Heart left ventricle (tissue), 16 donors: ENCODE measurements around the gene IFIT3. TPM values are rescaled to one million over a fixed set of nuclear protein-coding genes. Genes with fewer than 3 reads are reported as not detected.

Experiments
- ATAC-seq, 4 donors: fragments of 200-7000 bp; cut with Tn5 transposase; one replicate each; pipeline ENCODE4 v1.9.1; 2020 to 2022; ENCODE audit warnings: moderate library complexity in 4 of 4, mild to moderate bottlenecking in 3 of 4, moderate number of reproducible peaks in 1 of 4
- DNase-seq, 5 donors: peaks; one replicate each; pipeline ENCODE4 v3.0.0-alpha.2; 2020
- H3K27ac ChIP-seq, 12 donors: fragments of 200-600 bp; sonication (generic) in 4 of 12; one replicate each; pipeline versions ENCODE4 v1.5.0 to v1.8.0; 2016 to 2022; ENCODE audit warnings: mild to moderate bottlenecking in 2 of 12
- H3K27me3 ChIP-seq, 9 donors: fragments of 200-600 bp; sonication (generic) in 2 of 9; one replicate each; pipeline versions ENCODE4 v1.5.1 to v1.8.0; 2016 to 2022; ENCODE audit warnings: mild to moderate bottlenecking in 3 of 9
- H3K36me3 ChIP-seq, 9 donors: fragments of 200-600 bp; sonication (generic) in 2 of 9; one replicate each; pipeline versions ENCODE4 v1.5.0 to v1.8.0; 2018 to 2022; ENCODE audit warnings: mild to moderate bottlenecking in 2 of 9
- H3K4me1 ChIP-seq, 12 donors: fragments of 200-600 bp; sonication (generic) in 4 of 12; one replicate each; pipeline versions ENCODE4 v1.5.0 to v1.8.0; 2016 to 2022; ENCODE audit warnings: mild to moderate bottlenecking in 3 of 12
- H3K4me3 ChIP-seq, 12 donors: fragments of 200-600 bp; sonication (generic) in 4 of 12; one replicate each; pipeline versions ENCODE4 v1.5.0 to v1.8.0; 2017 to 2022; ENCODE audit warnings: mild to moderate bottlenecking in 9 of 12, moderate library complexity in 4 of 12
- H3K9me3 ChIP-seq, 12 donors: fragments of 200-600 bp; sonication (generic) in 4 of 12; one replicate each; pipeline versions ENCODE4 v1.5.0 to v1.8.0; 2016 to 2022; ENCODE audit warnings: mild to moderate bottlenecking in 1 of 12
- POLR2A ChIP-seq, 2 donors: fragments of 450-650 bp; IDR thresholded peaks; one replicate each; pipeline ENCODE4 v1.6.1; 2017; ENCODE audit warnings: antibody characterized with exemption in 2 of 2, mild to moderate bottlenecking in 2 of 2, moderate library complexity in 2 of 2
- WGBS, 4 donors: extraction: QIAGEN DNeasy Blood & Tissue Kit in 2 of 4; methylation state at CpG; one replicate each; pipeline versions ENCODE4 v1.1.5 to v1.1.7; 2013 to 2018; 5-methylcytosine and 5-hydroxymethylcytosine counted together
- intact Hi-C, 10 donors: fragments of 100-400 bp; cut with DNase I; formaldehyde crosslinking; loops; one replicate each; pipeline versions ENCODE4 v1.11.1 to v1.14.2; 2022
- polyA plus RNA-seq, 2 donors: library from polyadenylated mRNA; stranded (reverse); fragments of 200-250 nt; gene quantifications; one replicate each; pipeline ENCODE4 v1.2.3, GENCODE V29; 2013
- total RNA-seq, 9 donors: library from RNA; depleted of rRNA in 2 of 9; stranded (reverse); fragments of >200 nt in 2 of 9; fragmentation: NEBNext Ultra II Directional in 3 of 9; extraction: Animal tissue kit (Norgen Biotek cat#: 25700) in 3 of 9; gene quantifications; one replicate each; pipeline versions ENCODE4 v1.1.0 to v1.2.4, GENCODE V29; 2016 to 2023
- TF ChIP-seq, protein P1 (sequence below), 12 donors: fragments of 200-600 bp; sonication (generic) in 4 of 12; IDR thresholded peaks; one replicate each; pipeline versions ENCODE4 v1.5.0 to v1.8.0; 2018 to 2022; ENCODE audit warnings: antibody characterized with exemption in 12 of 12, mild to moderate bottlenecking in 5 of 12
- donor health status: ischemic (EF 13 %, LVEDD 7.1; RV severe dilation, severe dysfunction).
- donor health status: healthy with polysubstance abuse.
- donor health status: DM: no; HTN: yes; CAD: no.
- donor health status: DM: no; HTN: no; CAD: no.
- donor health status: ischemic (EF 25% LVEDD 6.9; RV normal size, moderate dysfunction).
- donor health status: ischemic (EF 25% LVEDD 5.7; RV mildly dilated, moderate dysfunction).
- donor health status: healthy.
- donor health status: DM: yes; HTN: yes; CAD: no.
- donor health status: ischemic (EF 35%, LVEDD 5.7; RV mildly dilated, moderate dysfunction).
- donor health status: nonischemic (EF 11% LVEDD 7.7; RV severe dilation, severe dysfunction).
- donor health status: DM: yes; HTN: yes; CAD: no.
- donor health status: PGD.
- donor health status: ischemic (EF 29% LVEDD 5.4; RV normal size, mild dysfunction).
- donor health status: nonischemic (EF 23%, LVEDD 6.1; RV moderate dilation, normal function).

IFIT3 gene
- total and polyA plus RNA-seq, 11 donors = 4.4 to 107 (median 9.0) TPM

- H3K9me3 ChIP-seq = no peaks in the 10 kb centered on the region
- intact Hi-C loops = loop anchor here in 1 of 10 donors (10.0 kb wide), 1 partner anchor 109 kb away; the partner anchor contains the start of gene IFIT5
- WGBS, 4 donors = 93 to 95% (median 95%) methylated on average over 9 of the region's 9 CpGs
- no peak overlapping the region for H3K27ac ChIP-seq
- DNase-seq = no peak
- no peak for ATAC-seq
- no peak for TF ChIP-seq POLR2A (IDR thresholded peaks at IDR 0.05)
- TF ChIP-seq, protein P1, sequence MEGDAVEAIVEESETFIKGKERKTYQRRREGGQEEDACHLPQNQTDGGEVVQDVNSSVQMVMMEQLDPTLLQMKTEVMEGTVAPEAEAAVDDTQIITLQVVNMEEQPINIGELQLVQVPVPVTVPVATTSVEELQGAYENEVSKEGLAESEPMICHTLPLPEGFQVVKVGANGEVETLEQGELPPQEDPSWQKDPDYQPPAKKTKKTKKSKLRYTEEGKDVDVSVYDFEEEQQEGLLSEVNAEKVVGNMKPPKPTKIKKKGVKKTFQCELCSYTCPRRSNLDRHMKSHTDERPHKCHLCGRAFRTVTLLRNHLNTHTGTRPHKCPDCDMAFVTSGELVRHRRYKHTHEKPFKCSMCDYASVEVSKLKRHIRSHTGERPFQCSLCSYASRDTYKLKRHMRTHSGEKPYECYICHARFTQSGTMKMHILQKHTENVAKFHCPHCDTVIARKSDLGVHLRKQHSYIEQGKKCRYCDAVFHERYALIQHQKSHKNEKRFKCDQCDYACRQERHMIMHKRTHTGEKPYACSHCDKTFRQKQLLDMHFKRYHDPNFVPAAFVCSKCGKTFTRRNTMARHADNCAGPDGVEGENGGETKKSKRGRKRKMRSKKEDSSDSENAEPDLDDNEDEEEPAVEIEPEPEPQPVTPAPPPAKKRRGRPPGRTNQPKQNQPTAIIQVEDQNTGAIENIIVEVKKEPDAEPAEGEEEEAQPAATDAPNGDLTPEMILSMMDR (IDR thresholded peaks at IDR 0.05) = no peak
- H3K27me3 ChIP-seq = no peaks in the 10 kb centered on the region
- H3K4me3 ChIP-seq = no peak overlapping the region
- peaks cover 0 to 36% (median 21%) of the 10 kb centered on the region in 12 donors for H3K4me1 ChIP-seq
- peaks cover 0 to 35% (median 29%) of the 10 kb centered on the region in 9 donors for H3K36me3 ChIP-seq
These were observed 21.9 kb upstream of the IFIT3 start for GRCh38 chr10:89305766-89306433.

DNA sequence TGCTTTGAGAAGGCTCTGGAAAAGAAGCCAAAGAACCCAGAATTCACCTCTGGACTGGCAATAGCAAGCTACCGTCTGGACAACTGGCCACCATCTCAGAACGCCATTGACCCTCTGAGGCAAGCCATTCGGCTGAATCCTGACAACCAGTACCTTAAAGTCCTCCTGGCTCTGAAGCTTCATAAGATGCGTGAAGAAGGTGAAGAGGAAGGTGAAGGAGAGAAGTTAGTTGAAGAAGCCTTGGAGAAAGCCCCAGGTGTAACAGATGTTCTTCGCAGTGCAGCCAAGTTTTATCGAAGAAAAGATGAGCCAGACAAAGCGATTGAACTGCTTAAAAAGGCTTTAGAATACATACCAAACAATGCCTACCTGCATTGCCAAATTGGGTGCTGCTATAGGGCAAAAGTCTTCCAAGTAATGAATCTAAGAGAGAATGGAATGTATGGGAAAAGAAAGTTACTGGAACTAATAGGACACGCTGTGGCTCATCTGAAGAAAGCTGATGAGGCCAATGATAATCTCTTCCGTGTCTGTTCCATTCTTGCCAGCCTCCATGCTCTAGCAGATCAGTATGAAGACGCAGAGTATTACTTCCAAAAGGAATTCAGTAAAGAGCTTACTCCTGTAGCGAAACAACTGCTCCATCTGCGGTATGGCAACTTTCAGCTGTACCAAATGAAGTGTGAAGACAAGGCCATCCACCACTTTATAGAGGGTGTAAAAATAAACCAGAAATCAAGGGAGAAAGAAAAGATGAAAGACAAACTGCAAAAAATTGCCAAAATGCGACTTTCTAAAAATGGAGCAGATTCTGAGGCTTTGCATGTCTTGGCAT, 21.1 kb upstream of the IFIT3 start:
- Histone ChIP-seq H3K4me1 (peaks cover 0 to 28% (median 16%) of the 10 kb centered on the region in 12 donors), H3K36me3 (peaks cover 0 to 35% (median 29%) of the 10 kb centered on the region in 9 donors), H3K9me3 (no peaks in the 10 kb centered on the region), H3K27ac (no peak overlapping the region), H3K27me3 (no peaks in the 10 kb centered on the region), H3K4me3 (no peak overlapping the region)
- intact Hi-C loops = loop anchor here in 1 of 10 donors (10.0 kb wide), 1 partner anchor 108 kb away; the partner anchor contains the start of gene IFIT5
- DNase-seq (no peak), ATAC-seq (no peak)
- 91 to 95% (median 94%) methylated on average over 12 to 13 of the region's 13 CpGs for WGBS, 4 donors
- TF ChIP-seq POLR2A (IDR thresholded peaks at IDR 0.05) = no peak
- TF ChIP-seq, protein P1 (IDR thresholded peaks at IDR 0.05) = no peak

DNA sequence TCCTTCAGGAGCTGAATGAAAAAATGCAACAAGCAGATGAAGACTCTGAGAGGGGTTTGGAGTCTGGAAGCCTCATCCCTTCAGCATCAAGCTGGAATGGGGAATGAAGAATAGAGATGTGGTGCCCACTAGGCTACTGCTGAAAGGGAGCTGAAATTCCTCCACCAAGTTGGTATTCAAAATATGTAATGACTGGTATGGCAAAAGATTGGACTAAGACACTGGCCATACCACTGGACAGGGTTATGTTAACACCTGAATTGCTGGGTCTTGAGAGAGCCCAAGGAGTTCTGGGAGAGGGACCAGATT, 20.6 kb upstream of the IFIT3 start:
- DNase-seq (no peak), ATAC-seq (no peak)
- Histone ChIP-seq H3K36me3 (peaks cover 0 to 35% (median 29%) of the 10 kb centered on the region in 9 donors), H3K4me3 (no peak overlapping the region), H3K27ac (no peak overlapping the region), H3K27me3 (no peaks in the 10 kb centered on the region), H3K4me1 (peaks cover 0 to 28% (median 16%) of the 10 kb centered on the region in 12 donors), H3K9me3 (no peaks in the 10 kb centered on the region)
- TF ChIP-seq POLR2A (IDR thresholded peaks at IDR 0.05) = no peak
- TF ChIP-seq, protein P1 (IDR thresholded peaks at IDR 0.05) = no peak
- intact Hi-C loops = loop anchor here in 1 of 10 donors (10.0 kb wide), 1 partner anchor 108 kb away; the partner anchor contains the start of gene IFIT5

DNA sequence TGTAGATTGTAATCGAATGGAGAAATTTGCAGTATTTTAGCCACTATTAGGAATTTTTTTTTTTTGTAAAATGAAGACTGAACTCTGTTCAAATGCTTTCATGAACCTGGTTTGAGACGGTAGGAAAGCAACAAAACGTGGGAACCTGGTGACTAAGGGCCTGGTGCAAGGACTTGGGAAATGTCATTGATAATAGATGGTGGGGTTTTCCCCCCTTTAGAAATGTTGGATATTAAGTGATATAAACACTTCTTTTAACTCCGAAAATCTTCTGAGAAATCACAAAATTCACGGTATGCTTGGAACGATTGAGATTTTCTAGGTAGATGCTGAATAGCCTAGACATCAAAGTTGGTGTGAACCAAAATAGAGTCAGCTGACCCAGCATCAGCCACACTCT, 19.5 kb upstream of the IFIT3 start:
- Histone ChIP-seq H3K27me3 (no peaks in the 10 kb centered on the region), H3K9me3 (no peaks in the 10 kb centered on the region), H3K4me3 (no peak overlapping the region), H3K36me3 (peaks cover 0 to 35% (median 29%) of the 10 kb centered on the region in 9 donors), H3K4me1 (peaks cover 0 to 19% (median 12%) of the 10 kb centered on the region in 12 donors), H3K27ac (no peak overlapping the region)
- TF ChIP-seq, protein P1 (IDR thresholded peaks at IDR 0.05) = no peak
- TF ChIP-seq POLR2A (IDR thresholded peaks at IDR 0.05) = no peak
- ATAC-seq = no peak
- intact Hi-C loops = loop anchor here in 1 of 10 donors (10.0 kb wide), 1 partner anchor 107 kb away; the partner anchor contains the start of gene IFIT5
- no peak for DNase-seq
- 94 to 97% (median 95%) methylated on average over 6 of the region's 6 CpGs for WGBS, 4 donors
